Measurements from ENCODE around the gene PLCB1. TPM values are rescaled to one million over a fixed set of nuclear protein-coding genes. Genes with fewer than 3 reads are reported as not detected.
"Not testable (repeated sequence)": the region's sequence is repeated elsewhere in the genome, so short reads cannot be mapped to it uniquely, and the experiment has no call there.

The PLCB1 gene
- total and polyA plus RNA-seq, 3 experiments from 2014 or later, result 8.5 to 9.9 (median 8.8) TPM

DNA sequence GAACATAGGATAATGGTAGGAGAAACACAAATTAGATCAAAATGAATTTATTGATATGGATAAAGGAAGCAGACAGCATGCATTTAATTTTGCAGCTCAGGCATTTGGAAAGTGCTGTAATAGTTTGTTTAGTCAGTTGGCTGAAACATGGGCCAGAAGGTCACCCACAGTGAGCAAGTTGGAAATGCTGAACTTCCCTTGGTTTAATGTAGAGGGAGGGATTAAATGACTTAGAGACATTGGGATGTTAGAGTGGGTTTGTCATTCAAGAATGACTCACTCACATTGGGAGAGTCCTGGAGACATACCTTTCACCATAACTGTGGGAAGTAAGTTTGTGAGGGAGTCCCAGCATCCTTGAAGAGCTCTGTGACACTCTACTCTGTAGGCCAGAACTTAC is 705.3 kb downstream of the PLCB1 start:
- Mint-ChIP-seq H3K4me3 (no peak overlapping the region), H3K27me3 (no peaks in the 10 kb centered on the region), H3K36me3 (peaks cover 0 to 10% (median 0%) of the 10 kb centered on the region in 3 donors), H3K27ac (no peak overlapping the region), H3K4me1 (no peaks in the 10 kb centered on the region), H3K9me3 (no peaks in the 10 kb centered on the region)
- Histone ChIP-seq H3K4me3 (ENCODE audit: low read length) (no peak overlapping the region), H3K9me3 (ENCODE audit: low read length) (no peaks in the 10 kb centered on the region), H3K36me3 (ENCODE audit: insufficient read depth, low read length) (no peaks in the 10 kb centered on the region), H3K27me3 (ENCODE audit: insufficient read depth, low read length, poor library complexity, severe bottlenecking) (no peaks in the 10 kb centered on the region), H3K27ac (ENCODE audit: low read depth, low read length) (no peak overlapping the region), H3K4me1 (ENCODE audit: insufficient read depth, low read length) (no peaks in the 10 kb centered on the region)
- ChIA-PET POLR2A (no interaction called here), CTCF (no interaction called here)
- no peak for DNase-seq

DNA sequence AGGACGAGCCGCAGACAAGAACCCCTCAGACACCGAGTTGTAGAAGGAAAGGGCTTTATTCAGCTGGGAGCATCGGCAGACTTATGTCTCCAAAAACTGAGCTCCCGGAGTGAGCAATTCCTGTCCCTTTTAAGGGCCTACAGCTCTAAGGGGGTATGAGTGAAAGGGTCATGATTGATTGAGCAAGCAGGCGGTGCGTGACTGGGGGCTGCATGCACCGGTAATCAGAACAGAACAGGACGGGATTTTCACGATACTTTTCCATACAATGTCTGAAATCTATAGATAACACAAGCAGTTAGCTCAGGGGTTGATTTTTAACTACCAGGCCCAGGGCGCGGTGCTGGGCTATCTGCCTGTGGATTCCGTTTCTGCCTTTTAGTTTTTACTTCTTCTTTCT is 710.5 kb downstream of the PLCB1 start:
- Histone ChIP-seq H3K9me3 (ENCODE audit: low read length) (no peaks in the 10 kb centered on the region), H3K4me1 (ENCODE audit: insufficient read depth, low read length) (no peaks in the 10 kb centered on the region), H3K27me3 (ENCODE audit: insufficient read depth, low read length, poor library complexity, severe bottlenecking) (no peaks in the 10 kb centered on the region), H3K36me3 (ENCODE audit: insufficient read depth, low read length) (no peaks in the 10 kb centered on the region), H3K4me3 (ENCODE audit: low read length) (no peak overlapping the region), H3K27ac (ENCODE audit: low read depth, low read length) (no peak overlapping the region)
- Mint-ChIP-seq H3K36me3 (no peaks in the 10 kb centered on the region), H3K4me3 (no peak overlapping the region), H3K27ac (no peak overlapping the region), H3K27me3 (no peaks in the 10 kb centered on the region), H3K4me1 (no peaks in the 10 kb centered on the region), H3K9me3 (no peaks in the 10 kb centered on the region)
- no peak for DNase-seq
- ChIA-PET CTCF (interaction anchor here (1.3 to 2.4 kb wide), 2 partner anchors 11 to 16 kb away, joined by 3 to 9 read pairs; no protein-coding TSS in a partner anchor), POLR2A (no interaction called here)

GRCh38 chr20:8844179-8844578 is 712.1 kb downstream of the PLCB1 start:
- POLR2A ChIA-PET, result no interaction called here
- no peaks in the 10 kb centered on the region for H3K36me3 ChIP-seq (ENCODE audit: insufficient read depth, low read length)

DNA sequence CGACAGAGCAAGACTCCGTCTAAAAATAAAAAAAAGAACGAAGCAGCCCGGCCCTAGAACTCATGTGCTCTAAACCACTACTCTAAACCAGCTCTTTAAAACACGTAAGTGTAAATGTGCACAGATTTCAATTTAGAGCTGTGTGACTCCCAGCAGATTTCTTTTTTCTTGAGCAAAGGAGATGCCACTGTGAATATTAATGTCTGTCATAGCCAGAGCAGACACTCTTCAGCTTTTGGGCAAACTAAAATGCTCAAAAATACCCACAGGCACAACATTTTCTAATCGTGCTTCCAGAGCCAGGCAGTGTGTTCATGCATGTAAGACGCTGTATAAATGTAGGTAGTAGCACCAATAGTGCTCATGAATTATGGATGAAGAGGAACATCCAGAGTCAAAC is 717.9 kb downstream of the PLCB1 start:
- no peaks in the 10 kb centered on the region for H3K9me3 Mint-ChIP-seq
- no peak for DNase-seq
- no peaks in the 10 kb centered on the region for H3K4me1 ChIP-seq (ENCODE audit: insufficient read depth, low read length)
- POLR2A ChIA-PET, result no interaction called here
- H3K27me3 Mint-ChIP-seq, result no peaks in the 10 kb centered on the region
- no peaks in the 10 kb centered on the region for H3K27me3 ChIP-seq (ENCODE audit: insufficient read depth, low read length, poor library complexity, severe bottlenecking)
- no peak overlapping the region for H3K27ac Mint-ChIP-seq
- no peaks in the 10 kb centered on the region for H3K4me1 Mint-ChIP-seq
- no peaks in the 10 kb centered on the region for H3K9me3 ChIP-seq (ENCODE audit: low read length)
- CTCF ChIA-PET, result no interaction called here
- no peak overlapping the region for H3K4me3 ChIP-seq (ENCODE audit: low read length)
- no peak overlapping the region for H3K27ac ChIP-seq (ENCODE audit: low read depth, low read length)
- no peaks in the 10 kb centered on the region for H3K36me3 Mint-ChIP-seq
- H3K36me3 ChIP-seq (ENCODE audit: insufficient read depth, low read length), result no peaks in the 10 kb centered on the region
- no peak overlapping the region for H3K4me3 Mint-ChIP-seq

More at GRCh38 chr20:8844179-8844578, 712.1 kb downstream of the PLCB1 start:
- no peak overlapping the region for H3K27ac ChIP-seq (ENCODE audit: low read depth, low read length)
- no peaks in the 10 kb centered on the region for H3K9me3 Mint-ChIP-seq
- H3K9me3 ChIP-seq (ENCODE audit: low read length), result no peaks in the 10 kb centered on the region
- no peaks in the 10 kb centered on the region for H3K36me3 Mint-ChIP-seq
- no peaks in the 10 kb centered on the region for H3K4me1 ChIP-seq (ENCODE audit: insufficient read depth, low read length)
- no peak overlapping the region for H3K27ac Mint-ChIP-seq
- no peaks in the 10 kb centered on the region for H3K4me1 Mint-ChIP-seq
- no peak for DNase-seq
- H3K4me3 Mint-ChIP-seq, result no peak overlapping the region
- H3K27me3 ChIP-seq (ENCODE audit: insufficient read depth, low read length, poor library complexity, severe bottlenecking), result no peaks in the 10 kb centered on the region
- H3K27me3 Mint-ChIP-seq, result no peaks in the 10 kb centered on the region
- H3K4me3 ChIP-seq (ENCODE audit: low read length), result no peak overlapping the region
- CTCF ChIA-PET, result no interaction called here

- H3K9me3 ChIP-seq (ENCODE audit: low read length), result no peaks in the 10 kb centered on the region
- Mint-ChIP-seq H3K27me3 (no peaks in the 10 kb centered on the region), H3K9me3 (no peaks in the 10 kb centered on the region), H3K4me1 (no peaks in the 10 kb centered on the region), H3K4me3 (no peak overlapping the region), H3K36me3 (peaks cover 0 to 5% (median 0%) of the 10 kb centered on the region in 3 donors), H3K27ac (peak overlapping the region in 1 of 8 donors; percentile 55)
- H3K27ac ChIP-seq (ENCODE audit: low read depth, low read length), result no peak overlapping the region
- no peaks in the 10 kb centered on the region for H3K27me3 ChIP-seq (ENCODE audit: insufficient read depth, low read length, poor library complexity, severe bottlenecking)
- DNase-seq, result no peak
- CTCF ChIA-PET, result no interaction called here
- H3K4me1 ChIP-seq (ENCODE audit: insufficient read depth, low read length), result no peaks in the 10 kb centered on the region
- H3K4me3 ChIP-seq (ENCODE audit: low read length), result no peak overlapping the region
- no peaks in the 10 kb centered on the region for H3K36me3 ChIP-seq (ENCODE audit: insufficient read depth, low read length)
- POLR2A ChIA-PET, result no interaction called here
Observed at GRCh38 chr20:8851446-8851845, 719.4 kb downstream of the PLCB1 start.

DNA sequence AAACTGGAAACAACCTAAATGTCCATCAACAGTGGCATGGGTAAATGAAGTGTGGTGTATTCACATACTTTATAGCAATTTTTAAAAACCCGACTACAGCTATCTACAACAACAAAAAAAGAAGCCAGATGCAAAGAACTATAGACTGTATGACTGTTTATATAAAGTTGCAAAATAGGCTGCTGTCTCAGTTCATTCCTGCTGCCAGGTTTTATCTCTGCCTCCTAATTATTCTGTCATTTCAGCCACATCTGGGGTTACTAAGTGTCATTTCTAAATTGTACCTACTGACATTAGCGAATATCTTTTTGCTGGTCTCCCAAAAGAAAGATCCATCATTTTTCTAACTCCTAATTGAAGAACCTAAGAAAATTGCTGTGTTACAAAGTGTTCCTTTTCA is 719.9 kb downstream of the PLCB1 start:
- H3K9me3 Mint-ChIP-seq; H3K36me3 Mint-ChIP-seq; H3K4me1 Mint-ChIP-seq; H3K27me3 ChIP-seq (ENCODE audit: insufficient read depth, low read length, poor library complexity, severe bottlenecking); H3K9me3 ChIP-seq (ENCODE audit: low read length); H3K27me3 Mint-ChIP-seq; H3K4me3 ChIP-seq (ENCODE audit: low read length); CTCF ChIA-PET; POLR2A ChIA-PET; H3K4me3 Mint-ChIP-seq; H3K27ac ChIP-seq (ENCODE audit: low read depth, low read length); H3K36me3 ChIP-seq (ENCODE audit: insufficient read depth, low read length); DNase-seq; H3K4me1 ChIP-seq (ENCODE audit: insufficient read depth, low read length): not testable (repeated sequence)
- H3K27ac Mint-ChIP-seq, result peak overlapping the region in 1 of 8 donors; percentile 9

- H3K27me3 Mint-ChIP-seq, result not testable (repeated sequence)
Observed at GRCh38 chr20:8853211-8853610, 721.1 kb downstream of the PLCB1 start.

DNA sequence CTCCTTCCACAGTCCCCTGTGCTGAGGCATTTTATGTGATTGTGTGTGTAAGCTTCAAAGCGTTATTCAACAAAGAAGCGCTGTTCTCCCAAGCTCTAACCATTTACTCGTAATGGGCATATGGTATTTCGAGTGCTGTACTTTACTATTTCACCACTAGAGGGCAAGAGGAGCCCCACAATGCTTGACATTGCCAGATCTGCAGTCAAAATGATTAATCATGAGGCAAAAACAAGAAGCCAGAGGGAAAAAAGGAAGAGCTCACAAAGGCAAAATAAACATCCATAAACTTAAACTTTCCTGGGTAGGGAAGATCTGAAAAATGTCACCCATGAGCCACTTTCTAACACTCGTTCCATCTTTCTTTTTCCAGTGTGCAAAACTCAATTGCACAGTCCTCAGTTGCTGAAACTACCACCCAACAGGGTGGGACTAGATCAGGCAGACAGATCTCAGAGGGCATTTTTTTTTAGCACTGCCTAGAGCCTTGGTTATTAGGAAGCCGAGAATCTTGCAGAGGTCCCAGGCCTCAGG is 721.8 kb downstream of the PLCB1 start:
- H3K36me3 ChIP-seq (ENCODE audit: insufficient read depth, low read length), result no peaks in the 10 kb centered on the region
- H3K9me3 ChIP-seq (ENCODE audit: low read length), result no peaks in the 10 kb centered on the region
- no peak overlapping the region for H3K4me3 ChIP-seq (ENCODE audit: low read length)
- CTCF ChIA-PET, result interaction anchor here (1.8 kb wide), 2 partner anchors 9 to 13 kb away, joined by 9 to 12 read pairs; no protein-coding TSS in a partner anchor
- DNase-seq, result peak in 1 of 5 donors; percentile 4
- Mint-ChIP-seq H3K27me3 (no peaks in the 10 kb centered on the region), H3K4me1 (no peaks in the 10 kb centered on the region), H3K4me3 (no peak overlapping the region), H3K27ac (no peak overlapping the region), H3K36me3 (peaks cover 0 to 5% (median 0%) of the 10 kb centered on the region in 3 donors), H3K9me3 (no peaks in the 10 kb centered on the region)
- no peak overlapping the region for H3K27ac ChIP-seq (ENCODE audit: low read depth, low read length)
- H3K27me3 ChIP-seq (ENCODE audit: insufficient read depth, low read length, poor library complexity, severe bottlenecking), result no peaks in the 10 kb centered on the region
- no peaks in the 10 kb centered on the region for H3K4me1 ChIP-seq (ENCODE audit: insufficient read depth, low read length)
- POLR2A ChIA-PET, result no interaction called here

More at GRCh38 chr20:8853211-8853610, 721.1 kb downstream of the PLCB1 start:
- H3K27me3 ChIP-seq (ENCODE audit: insufficient read depth, low read length, poor library complexity, severe bottlenecking); H3K4me1 ChIP-seq (ENCODE audit: insufficient read depth, low read length); H3K27ac Mint-ChIP-seq; H3K4me3 Mint-ChIP-seq; H3K36me3 ChIP-seq (ENCODE audit: insufficient read depth, low read length); H3K4me3 ChIP-seq (ENCODE audit: low read length); H3K9me3 Mint-ChIP-seq; H3K4me1 Mint-ChIP-seq; H3K9me3 ChIP-seq (ENCODE audit: low read length); H3K36me3 Mint-ChIP-seq; H3K27ac ChIP-seq (ENCODE audit: low read depth, low read length); DNase-seq; POLR2A ChIA-PET: not testable (repeated sequence)
- CTCF ChIA-PET, result interaction anchor here (1.8 kb wide), 2 partner anchors 9 to 12 kb away, joined by 9 to 12 read pairs; no protein-coding TSS in a partner anchor
